Ectodermal cell (in vitro differentiated cells): ENCODE data around the gene TAF6.
"Not testable (repeated sequence)": the region's sequence is repeated elsewhere in the genome, so short reads cannot be mapped to it uniquely, and the experiment has no call there.

ENCODE experiments used
- H3K27ac ChIP-seq: 2 replicates; pipeline ENCODE4 v1.7.0; 2013; ENCODE audit warnings: mild to moderate bottlenecking, low read depth, low read length; ENCODE audit not compliant: insufficient read depth, poor library complexity, severe bottlenecking
- H3K27me3 ChIP-seq: 2 replicates; pipeline ENCODE4 v1.7.0; 2013; ENCODE audit warnings: mild to moderate bottlenecking, low read length; ENCODE audit not compliant: insufficient read depth, control insufficient read depth, poor library complexity, severe bottlenecking
- H3K36me3 ChIP-seq: one replicate; pipeline ENCODE4 v1.7.0; 2013; ENCODE audit warnings: low read length; ENCODE audit not compliant: control insufficient read depth, insufficient read depth
- H3K4me1 ChIP-seq: one replicate; pipeline ENCODE4 v1.7.0; 2013; ENCODE audit warnings: low read length; ENCODE audit not compliant: control insufficient read depth, insufficient read depth
- H3K4me3 ChIP-seq: 2 replicates; pipeline ENCODE4 v1.7.0; 2013; ENCODE audit warnings: low read depth, low read length, control low read depth; ENCODE audit not compliant: insufficient read depth
- H3K9me3 ChIP-seq: 2 replicates; pipeline ENCODE4 v1.7.0; 2013; ENCODE audit warnings: mild to moderate bottlenecking, low read length, moderate library complexity; ENCODE audit not compliant: control insufficient read depth
- WGBS, 2 experiments: methylation state at CpG; one replicate each; pipeline ENCODE4 v1.1.7; 2013; ENCODE audit warnings: missing lambda C conversion rate in 2 of 2; 5-methylcytosine and 5-hydroxymethylcytosine counted together

Gene TAF6

GRCh38 chr7:100152404-100152803 is 33.2 kb upstream of the TAF6 start:
- peaks cover 22% of the 10 kb centered on the region for H3K36me3 ChIP-seq
- no peaks in the 10 kb centered on the region for H3K9me3 ChIP-seq
- H3K27ac ChIP-seq: no peak overlapping the region
- no peak overlapping the region for H3K4me3 ChIP-seq
- peaks cover 7% of the 10 kb centered on the region for H3K4me1 ChIP-seq
- H3K27me3 ChIP-seq: no peaks in the 10 kb centered on the region

DNA sequence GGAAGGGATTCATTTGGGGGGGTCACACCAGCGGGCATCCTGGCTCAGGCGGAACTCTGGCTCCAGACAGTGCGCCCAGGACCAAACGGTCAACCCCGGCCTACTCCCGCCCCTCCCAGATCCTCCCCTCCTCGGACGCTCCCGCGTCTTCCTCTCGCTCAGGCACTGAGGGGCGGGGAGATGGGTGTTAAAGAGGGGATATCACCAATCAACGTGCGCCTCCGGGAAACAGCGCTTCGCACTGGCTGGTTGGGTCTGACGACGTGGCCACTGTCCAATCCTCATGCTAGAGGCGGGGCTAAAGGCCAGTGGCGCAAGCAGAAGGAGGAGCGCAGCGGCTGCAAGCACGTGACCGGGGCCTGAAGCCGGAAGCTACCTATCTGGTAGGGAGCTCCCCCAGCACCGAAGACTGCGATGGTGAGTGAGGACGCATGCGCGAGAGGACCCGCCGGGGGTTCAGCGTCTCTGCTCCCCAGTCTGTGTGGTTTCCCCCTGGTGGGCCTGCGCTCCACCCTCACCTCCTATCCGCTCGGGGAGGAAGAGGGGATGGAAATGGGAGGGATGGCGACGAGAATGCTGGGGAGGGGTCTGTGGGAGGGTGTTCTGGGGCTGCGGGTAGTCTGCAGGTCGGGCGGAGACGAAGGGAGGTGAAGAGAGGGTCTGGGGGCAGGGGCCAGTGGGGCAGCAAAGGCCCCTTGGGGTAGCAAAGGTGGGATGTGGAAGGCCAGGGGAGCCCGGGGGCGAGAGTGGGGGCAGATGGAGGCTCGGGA is 29.6 kb upstream of the TAF6 start, which contains the start of gene LAMTOR4:
Gene LAMTOR4 (plus strand): TSS at position 360 of the 770 bp plus-strand sequence. CDS start 55 bp downstream, at position 415.
- H3K27ac ChIP-seq: no peak within 1 kb of the TSS
- peak within 1 kb of the TSS; percentile 99 for H3K4me3 ChIP-seq
- H3K27me3 ChIP-seq: no peaks in the 10 kb centered on the region
- H3K36me3 ChIP-seq: no peaks in the 10 kb centered on the region
- H3K4me1 ChIP-seq: peaks cover 6% of the 10 kb centered on the region
- no peaks in the 10 kb centered on the region for H3K9me3 ChIP-seq
- whole genome bisulfite sequencing, 2 experiments: 1% methylated on average over 46 of the region's 46 CpGs

DNA sequence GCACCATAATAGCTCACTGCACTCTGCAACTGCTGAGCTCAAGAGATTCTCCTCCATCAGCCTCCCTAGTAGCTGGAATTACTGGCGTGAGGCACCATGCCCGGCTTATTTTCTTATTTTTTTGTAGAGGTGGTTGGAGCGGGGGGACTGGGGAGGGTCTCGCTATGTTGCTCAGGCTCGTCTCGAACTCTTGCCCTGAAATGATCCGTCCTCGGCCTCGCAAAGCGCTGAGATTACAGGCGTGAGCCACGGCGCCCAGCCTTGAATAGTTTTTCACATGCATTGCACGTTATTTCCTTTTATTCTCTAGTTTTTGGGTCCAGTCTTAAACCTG is 29.0 kb upstream of the TAF6 start:
- Histone ChIP-seq H3K27me3 (no peaks in the 10 kb centered on the region), H3K36me3 (no peaks in the 10 kb centered on the region), H3K4me3 (peak overlapping the region; percentile 13), H3K27ac (no peak overlapping the region), H3K4me1 (peaks cover 6% of the 10 kb centered on the region), H3K9me3 (no peaks in the 10 kb centered on the region)
- WGBS, 2 experiments: 75 to 78% methylated on average over 14 of the region's 14 CpGs

DNA sequence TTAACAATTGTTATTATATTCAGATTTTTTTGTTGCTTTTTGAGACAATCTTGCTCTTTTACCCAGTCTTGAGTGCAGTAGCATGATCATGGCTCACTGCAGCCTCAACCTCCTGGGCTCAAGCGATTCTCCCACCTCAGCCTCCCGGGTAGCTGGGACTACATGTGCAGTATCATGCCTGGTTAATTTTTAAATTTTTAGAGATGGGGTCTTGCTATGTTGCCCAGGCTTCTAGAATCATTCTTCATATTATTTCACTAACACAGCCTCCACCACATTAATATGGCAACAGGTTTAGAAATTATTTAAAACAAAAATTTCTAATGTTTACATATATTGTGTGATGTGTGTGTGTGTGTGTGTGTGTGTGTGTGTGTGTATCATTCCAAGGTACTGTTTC is 28.1 kb upstream of the TAF6 start:
- Histone ChIP-seq H3K4me1 (peaks cover 6% of the 10 kb centered on the region), H3K4me3 (no peak overlapping the region), H3K36me3 (no peaks in the 10 kb centered on the region), H3K27me3 (no peaks in the 10 kb centered on the region), H3K9me3 (no peaks in the 10 kb centered on the region), H3K27ac (no peak overlapping the region)
- WGBS, 2 experiments: 92 to 100% methylated on average over 2 of the region's 2 CpGs

GRCh38 chr7:100146350-100146749 is 27.2 kb upstream of the TAF6 start:
- 95 to 97% methylated on average over 4 of the region's 4 CpGs for WGBS, 2 experiments
- H3K9me3 ChIP-seq, H3K4me3 ChIP-seq, H3K27me3 ChIP-seq, H3K4me1 ChIP-seq, H3K36me3 ChIP-seq, H3K27ac ChIP-seq: not testable (repeated sequence)

DNA sequence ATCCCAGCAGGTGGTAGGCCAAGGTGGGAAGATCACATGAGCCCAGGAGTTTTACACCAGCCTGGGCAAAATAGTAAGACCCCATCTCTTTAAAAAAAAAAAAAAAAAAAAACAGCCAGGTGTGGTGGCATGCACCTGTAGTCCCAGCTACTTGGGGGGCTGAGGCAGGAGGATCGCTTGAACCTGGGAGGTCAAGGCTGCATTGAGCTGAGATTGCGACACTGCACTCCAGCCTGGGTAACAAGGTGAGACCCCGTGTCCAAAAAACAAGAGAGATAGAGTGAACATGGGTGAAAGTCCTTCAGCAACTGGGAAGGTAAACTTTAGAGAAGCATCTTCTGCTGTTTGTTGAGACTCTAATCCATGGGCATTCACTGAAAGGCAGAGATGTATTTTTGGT is 23.3 kb upstream of the TAF6 start:
- H3K27me3 ChIP-seq: no peaks in the 10 kb centered on the region
- H3K27ac ChIP-seq: no peak overlapping the region
- H3K4me1 ChIP-seq: no peaks in the 10 kb centered on the region
- H3K36me3 ChIP-seq: no peaks in the 10 kb centered on the region
- H3K9me3 ChIP-seq: no peaks in the 10 kb centered on the region
- 89 to 93% methylated on average over 3 of the region's 3 CpGs for WGBS, 2 experiments
- H3K4me3 ChIP-seq: no peak overlapping the region

DNA sequence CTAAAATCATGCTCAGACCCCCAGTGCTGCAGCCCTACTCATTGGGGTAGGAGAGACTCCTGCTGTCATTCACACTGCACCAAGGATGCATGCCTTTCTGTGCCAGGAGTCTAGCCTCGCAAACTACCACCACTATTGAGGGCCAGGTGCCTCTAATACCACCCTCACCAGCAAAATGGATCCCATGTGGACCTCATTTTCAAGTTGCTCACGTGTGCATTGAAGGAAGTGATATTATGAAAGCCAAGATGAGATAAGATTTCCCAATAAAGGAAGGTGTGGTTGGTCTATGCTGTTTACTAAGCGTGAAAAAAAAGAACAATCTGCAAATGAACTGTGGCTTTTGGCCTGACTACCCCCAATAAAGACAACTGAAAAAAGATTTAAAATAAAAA is 22.4 kb upstream of the TAF6 start:
- Histone ChIP-seq H3K4me1 (no peaks in the 10 kb centered on the region), H3K27me3 (no peaks in the 10 kb centered on the region), H3K9me3 (no peaks in the 10 kb centered on the region), H3K4me3 (no peak overlapping the region), H3K36me3 (no peaks in the 10 kb centered on the region), H3K27ac (no peak overlapping the region)
- 86 to 95% methylated on average over 3 of the region's 3 CpGs for WGBS, 2 experiments

- Histone ChIP-seq H3K27ac (no peak overlapping the region), H3K9me3 (no peaks in the 10 kb centered on the region), H3K36me3 (no peaks in the 10 kb centered on the region), H3K4me1 (no peaks in the 10 kb centered on the region), H3K4me3 (no peak overlapping the region), H3K27me3 (no peaks in the 10 kb centered on the region)
- WGBS, 2 experiments: 92 to 93% methylated on average over 13 of the region's 13 CpGs
These were observed 18.9 kb upstream of the TAF6 start for GRCh38 chr7:100137851-100138760.

- no peaks in the 10 kb centered on the region for H3K36me3 ChIP-seq
- H3K4me3 ChIP-seq: no peak overlapping the region
- no peaks in the 10 kb centered on the region for H3K9me3 ChIP-seq
- WGBS, 2 experiments: 23% methylated on average over 3 of the region's 3 CpGs
- H3K4me1 ChIP-seq: peaks cover 7% of the 10 kb centered on the region
- H3K27ac ChIP-seq: no peak overlapping the region
- H3K27me3 ChIP-seq: peaks cover 24% of the 10 kb centered on the region
These were observed 13.6 kb upstream of the TAF6 start for GRCh38 chr7:100132697-100133151.

DNA sequence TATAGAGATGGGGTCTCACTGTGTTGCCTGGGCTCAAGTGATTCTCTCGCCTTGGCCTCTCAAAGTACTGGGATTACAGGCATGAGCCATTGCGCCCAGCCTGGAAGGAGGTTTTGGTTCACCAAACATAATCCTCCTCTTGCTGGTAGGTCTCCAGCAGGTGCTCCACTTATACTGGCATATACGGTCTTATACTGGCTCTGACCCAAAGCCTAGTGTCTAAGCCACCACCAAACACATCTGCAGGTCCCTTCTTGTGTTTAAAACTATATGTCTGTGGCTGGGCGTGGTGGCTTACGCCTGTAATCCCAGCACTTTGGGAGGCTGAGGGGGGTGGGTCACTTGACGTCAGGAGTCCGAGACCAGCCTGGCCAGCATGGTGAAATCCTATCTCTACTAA is 13.0 kb upstream of the TAF6 start:
- Histone ChIP-seq H3K4me1 (peaks cover 7% of the 10 kb centered on the region), H3K27ac (no peak overlapping the region), H3K9me3 (no peaks in the 10 kb centered on the region), H3K36me3 (no peaks in the 10 kb centered on the region), H3K4me3 (no peak overlapping the region), H3K27me3 (peaks cover 28% of the 10 kb centered on the region)
- 71 to 86% methylated on average over 7 of the region's 7 CpGs for WGBS, 2 experiments
